NCI-H2107 treated with DMSO at 0.1 percent for 48 hours (cell line): ENCODE measurements around the gene RASGRP3.
"Not testable (repeated sequence)": the region's sequence is repeated elsewhere in the genome, so short reads cannot be mapped to it uniquely, and the experiment has no call there.

Source experiments
- DNase-seq: peaks from one replicate; lab custom pipeline; 2025; ENCODE audit not compliant: unreplicated experiment; lab: John Stamatoyannopoulos, UW

Gene RASGRP3, protein sequence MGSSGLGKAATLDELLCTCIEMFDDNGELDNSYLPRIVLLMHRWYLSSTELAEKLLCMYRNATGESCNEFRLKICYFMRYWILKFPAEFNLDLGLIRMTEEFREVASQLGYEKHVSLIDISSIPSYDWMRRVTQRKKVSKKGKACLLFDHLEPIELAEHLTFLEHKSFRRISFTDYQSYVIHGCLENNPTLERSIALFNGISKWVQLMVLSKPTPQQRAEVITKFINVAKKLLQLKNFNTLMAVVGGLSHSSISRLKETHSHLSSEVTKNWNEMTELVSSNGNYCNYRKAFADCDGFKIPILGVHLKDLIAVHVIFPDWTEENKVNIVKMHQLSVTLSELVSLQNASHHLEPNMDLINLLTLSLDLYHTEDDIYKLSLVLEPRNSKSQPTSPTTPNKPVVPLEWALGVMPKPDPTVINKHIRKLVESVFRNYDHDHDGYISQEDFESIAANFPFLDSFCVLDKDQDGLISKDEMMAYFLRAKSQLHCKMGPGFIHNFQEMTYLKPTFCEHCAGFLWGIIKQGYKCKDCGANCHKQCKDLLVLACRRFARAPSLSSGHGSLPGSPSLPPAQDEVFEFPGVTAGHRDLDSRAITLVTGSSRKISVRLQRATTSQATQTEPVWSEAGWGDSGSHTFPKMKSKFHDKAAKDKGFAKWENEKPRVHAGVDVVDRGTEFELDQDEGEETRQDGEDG

GRCh38 chr2:33476131-33476792, at the start of gene RASGRP3:
RASGRP3 (plus strand) TSS chr2:33476649; CDS start chr2:33515137, 38,488 bp downstream.
- peak; percentile 66 for DNase-seq

GRCh38 chr2:33426666-33427231, 49.7 kb upstream of the RASGRP3 start:
- DNase-seq, result peak; percentile 2

DNA sequence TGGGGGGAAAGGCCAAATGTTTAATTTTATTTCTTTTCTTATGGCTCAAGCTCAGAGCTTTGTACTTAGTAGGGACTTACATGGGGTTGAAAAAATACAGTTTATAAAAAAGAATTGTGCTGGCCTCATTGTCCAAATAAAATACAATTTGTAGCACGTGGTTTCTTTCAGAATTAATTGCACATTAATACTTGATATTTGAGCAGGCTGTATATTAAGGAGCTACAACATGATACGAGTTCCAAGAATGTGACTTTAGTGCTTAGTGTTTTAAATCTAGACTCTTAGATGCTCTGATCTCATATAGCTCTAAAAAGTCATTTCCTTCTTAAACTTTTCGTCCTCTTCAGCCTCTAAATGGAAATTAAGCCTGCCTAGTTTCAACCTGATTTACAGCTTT, 46.4 kb upstream of the RASGRP3 start:
- DNase-seq, result no peak

- no peak for DNase-seq
Measured at GRCh38 chr2:33430856-33431255, 45.6 kb upstream of the RASGRP3 start.

DNA sequence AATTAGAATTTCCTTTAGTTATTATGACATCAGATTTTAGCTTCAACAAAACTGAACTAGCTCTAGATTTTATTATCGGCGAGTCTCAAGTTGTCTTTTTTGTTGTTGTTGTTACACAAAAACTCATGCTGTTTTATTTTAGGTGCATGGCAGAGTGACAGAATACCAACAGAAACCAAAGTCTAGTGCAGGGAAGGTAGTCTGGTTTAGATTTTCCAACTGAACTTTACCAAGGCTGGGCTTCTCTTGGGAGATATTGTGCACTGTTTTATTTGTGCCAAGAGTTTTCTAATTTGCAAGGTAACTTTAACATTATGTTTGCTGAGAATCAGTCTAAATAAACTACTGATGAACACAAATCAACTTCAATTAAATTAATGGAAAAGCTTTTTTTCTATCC, 43.6 kb upstream of the RASGRP3 start:
- DNase-seq, result no peak

GRCh38 chr2:33433279-33434235, 42.9 kb upstream of the RASGRP3 start:
- DNase-seq, result no peak

DNA sequence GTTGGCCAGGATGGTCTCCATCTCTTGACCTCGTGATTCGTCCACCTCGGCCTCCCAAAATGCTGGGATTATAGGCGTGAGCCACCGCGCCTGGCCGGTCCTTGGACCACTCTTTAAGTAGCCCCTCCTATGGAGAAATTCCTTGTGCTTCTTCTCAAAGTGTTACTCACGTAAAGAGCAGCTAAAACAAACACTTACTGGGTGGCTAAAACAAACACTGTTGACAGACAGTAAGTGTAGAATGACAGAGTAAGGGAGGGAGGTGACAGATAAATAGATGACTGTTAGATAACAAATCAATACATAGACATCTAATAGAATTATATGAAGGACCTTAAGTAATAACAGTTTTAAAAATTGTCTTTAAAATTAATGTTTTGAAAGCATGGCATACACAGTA, 40.9 kb upstream of the RASGRP3 start:
- DNase-seq, result no peak

DNA sequence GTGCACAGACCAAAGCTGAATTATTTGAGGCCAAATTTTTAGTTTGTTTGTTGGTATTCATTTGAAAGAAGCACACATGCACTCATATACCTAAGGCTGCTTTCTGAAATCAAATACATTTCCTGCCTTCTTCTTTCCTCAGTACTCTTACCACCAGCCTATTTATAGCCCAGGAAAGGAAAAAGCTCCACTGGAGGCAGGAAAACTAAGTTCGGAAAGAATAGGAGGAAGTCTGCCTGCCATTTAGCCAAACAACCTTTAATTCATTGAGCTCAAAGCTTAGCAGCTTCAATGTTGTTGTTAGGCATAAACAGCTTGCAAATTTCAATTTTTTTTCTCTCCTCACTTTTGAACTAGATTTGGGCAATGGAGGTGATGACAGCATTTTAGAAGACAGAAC, 40.4 kb upstream of the RASGRP3 start:
- DNase-seq, result no peak

DNA sequence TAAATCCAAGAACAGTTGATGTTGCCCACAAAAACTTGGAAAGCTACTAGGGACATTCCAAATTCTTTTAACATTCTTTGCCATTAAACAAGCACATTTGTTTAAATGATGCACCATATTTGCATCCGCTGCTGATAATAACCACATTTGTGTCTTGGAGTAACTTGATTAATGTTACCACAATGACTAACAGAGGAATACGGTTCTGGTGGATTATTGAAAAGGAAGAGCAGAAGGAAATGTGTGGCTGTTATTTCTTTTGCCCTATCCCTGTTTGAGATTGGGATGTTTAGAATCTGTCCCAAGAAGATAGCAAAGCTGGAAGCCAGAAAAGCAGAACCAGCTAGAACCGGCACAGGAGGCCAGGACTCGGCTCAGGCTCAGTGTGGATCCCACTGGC, 39.2 kb upstream of the RASGRP3 start:
- no peak for DNase-seq

- no peak for DNase-seq
Measured at GRCh38 chr2:33437815-33438214, 38.6 kb upstream of the RASGRP3 start.

DNA sequence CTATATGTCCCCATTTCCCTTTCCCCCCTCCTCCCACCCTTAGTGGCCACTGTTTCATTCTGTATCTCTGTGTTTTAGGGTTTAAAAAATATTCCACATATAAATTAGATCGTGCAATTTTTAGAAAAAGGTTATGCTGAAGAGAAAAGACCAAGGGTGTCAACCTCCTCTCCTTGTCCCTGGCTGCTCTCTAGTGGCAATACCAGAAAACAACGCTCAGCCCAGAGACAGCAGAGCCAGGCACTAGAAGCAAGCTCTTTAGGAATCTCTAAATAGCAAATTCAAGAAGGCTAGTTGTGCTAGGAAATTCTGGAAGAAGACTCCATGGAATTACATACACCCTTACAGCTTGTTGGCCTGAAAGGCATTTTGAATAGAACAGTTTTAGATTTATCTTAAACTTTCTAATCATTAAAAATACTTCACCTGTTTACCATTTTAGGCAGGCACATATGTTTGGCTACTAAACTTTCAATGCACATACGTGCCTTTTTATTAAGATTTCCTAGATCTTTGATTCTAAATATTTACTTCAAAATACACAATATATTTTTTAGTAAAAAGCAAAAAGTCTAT, 35.1 kb upstream of the RASGRP3 start:
- peak; percentile 1 for DNase-seq

GRCh38 chr2:33442052-33442451, 34.4 kb upstream of the RASGRP3 start:
- not testable (repeated sequence) for DNase-seq

DNA sequence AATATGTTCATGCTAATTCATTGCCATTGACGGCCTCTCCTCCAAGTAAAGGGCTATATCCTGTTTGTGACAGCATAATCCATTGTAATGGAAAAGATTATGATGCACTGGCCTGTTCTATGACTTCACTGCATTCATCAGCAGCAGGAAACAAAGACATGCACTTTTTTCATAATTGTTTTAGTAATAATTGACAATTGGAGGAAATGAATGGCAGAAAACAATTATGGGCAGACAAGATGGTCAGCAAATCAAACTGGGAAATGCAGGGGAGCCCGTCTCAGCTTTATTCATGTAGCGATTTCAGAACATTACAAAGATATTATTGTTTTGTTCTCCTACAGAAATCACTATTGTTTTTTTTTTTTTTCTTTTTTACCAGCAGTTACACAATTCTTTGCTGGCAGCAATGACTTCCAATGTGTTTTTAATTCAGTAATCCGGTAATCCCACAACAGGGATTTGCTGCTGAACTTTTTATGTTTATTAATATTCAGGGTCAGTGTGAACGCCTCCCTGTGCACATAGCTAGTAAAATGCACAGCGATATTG, 33.8 kb upstream of the RASGRP3 start:
- no peak for DNase-seq

DNA sequence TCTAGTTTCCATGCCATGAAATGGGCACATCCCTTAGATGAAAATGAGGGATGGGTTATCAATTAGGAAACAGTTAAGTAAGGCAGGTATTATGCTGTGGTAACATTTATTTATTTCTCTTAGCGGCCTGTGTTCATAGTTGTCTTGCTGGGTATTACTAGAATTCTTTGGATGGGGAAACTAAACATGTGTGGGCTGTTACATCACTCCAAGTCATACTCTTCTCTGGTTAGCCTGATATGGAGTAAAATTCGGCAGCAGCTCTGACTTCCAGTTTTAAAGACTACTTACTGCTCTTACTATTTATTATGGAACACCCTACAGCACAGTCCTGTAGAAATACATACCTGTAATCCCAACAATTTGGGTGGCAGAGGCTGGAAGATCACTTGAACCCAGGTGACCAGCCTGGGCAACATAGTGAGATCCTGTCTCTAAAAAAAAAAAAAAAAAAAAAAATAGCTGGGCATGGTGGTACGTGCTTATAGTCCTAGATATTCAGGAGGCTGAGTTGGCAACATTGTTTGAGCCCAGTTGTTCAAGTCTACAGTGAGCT, 33.1 kb upstream of the RASGRP3 start:
- no peak for DNase-seq

GRCh38 chr2:33444967-33445366, 31.5 kb upstream of the RASGRP3 start:
- no peak for DNase-seq

DNA sequence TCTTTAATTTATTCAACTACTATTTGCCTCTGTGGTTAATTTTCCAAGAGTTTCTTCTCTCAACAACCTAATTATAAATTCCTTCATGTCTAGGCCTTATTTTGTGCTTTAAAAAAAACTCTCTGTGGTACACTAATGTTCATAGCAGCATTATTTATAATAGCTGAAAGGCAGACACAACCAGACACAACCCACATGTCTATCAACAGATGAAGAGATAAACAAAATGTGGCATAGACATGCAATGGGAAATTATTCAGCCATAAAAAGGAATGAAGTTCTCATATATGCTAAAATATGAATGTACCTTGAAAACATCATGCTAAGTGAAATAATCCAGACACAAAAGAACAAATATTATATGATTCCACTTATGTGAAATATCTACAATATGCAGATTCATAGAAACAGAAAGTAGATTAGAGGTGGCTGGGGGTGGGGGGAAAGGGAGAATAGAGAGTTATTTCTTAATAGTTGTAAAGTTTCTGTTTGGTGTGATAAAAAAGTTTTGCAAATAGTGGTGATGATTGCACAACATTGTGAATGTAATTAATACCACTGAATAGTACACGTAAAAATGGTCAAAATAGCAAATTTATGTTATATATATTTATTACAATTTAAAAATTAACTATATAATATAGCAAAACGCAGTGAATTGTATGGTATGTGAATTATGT, 28.1 kb upstream of the RASGRP3 start:
- no peak for DNase-seq

DNA sequence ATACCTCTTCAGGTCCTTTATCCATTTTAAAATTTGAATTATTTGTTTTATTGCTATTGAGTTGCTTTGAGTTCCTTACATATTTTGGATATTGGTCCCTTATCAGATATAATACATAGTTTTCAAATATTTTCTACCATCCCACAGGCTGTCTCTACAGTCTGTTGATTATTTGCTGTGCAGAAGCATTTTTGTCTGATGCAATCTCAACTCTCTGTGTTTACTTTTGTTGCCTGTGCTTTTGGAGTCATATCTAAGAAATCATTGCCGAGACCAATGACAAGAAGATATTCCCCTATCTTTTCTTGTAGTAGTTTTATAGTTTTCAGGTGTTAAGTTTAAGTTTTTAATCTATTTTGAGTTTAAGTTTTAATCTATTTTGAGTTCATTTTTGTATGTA, 25.2 kb upstream of the RASGRP3 start:
- no peak for DNase-seq

GRCh38 chr2:33451825-33452224, 24.6 kb upstream of the RASGRP3 start:
- DNase-seq, result no peak

DNA sequence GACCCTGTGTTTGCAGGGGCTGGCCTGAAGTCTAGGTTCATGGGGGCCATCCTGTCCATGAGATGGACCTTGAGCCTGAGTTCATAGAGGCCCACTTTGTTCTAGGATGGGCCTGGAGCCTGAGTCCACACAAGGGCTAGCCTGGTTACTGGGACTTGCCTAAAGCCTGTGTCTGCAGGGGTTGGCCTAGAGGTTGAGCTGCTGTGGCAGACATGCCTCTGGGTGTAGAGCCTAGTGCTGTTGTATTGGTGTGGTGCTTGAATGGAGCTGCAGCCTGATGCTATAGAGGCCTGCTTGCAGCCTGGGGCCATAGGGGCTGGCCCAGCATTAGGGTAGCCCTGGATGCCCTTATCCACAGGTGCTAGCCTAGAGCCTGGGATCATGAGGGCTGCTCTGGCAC, 23.9 kb upstream of the RASGRP3 start:
- no peak for DNase-seq
